Measurements from ENCODE around the gene TP53BP2.

- TF ChIP-seq CTCF (conservative IDR thresholded peaks at IDR 0.05) (no peak), ZFX (IDR thresholded peaks at IDR 0.05) (no peak)
Observed at GRCh38 chr1:223733898-223734852, 111.6 kb downstream of the TP53BP2 start.

All from C4-2B (cell line).